ENCODE data around the gene ATG7.

DNA sequence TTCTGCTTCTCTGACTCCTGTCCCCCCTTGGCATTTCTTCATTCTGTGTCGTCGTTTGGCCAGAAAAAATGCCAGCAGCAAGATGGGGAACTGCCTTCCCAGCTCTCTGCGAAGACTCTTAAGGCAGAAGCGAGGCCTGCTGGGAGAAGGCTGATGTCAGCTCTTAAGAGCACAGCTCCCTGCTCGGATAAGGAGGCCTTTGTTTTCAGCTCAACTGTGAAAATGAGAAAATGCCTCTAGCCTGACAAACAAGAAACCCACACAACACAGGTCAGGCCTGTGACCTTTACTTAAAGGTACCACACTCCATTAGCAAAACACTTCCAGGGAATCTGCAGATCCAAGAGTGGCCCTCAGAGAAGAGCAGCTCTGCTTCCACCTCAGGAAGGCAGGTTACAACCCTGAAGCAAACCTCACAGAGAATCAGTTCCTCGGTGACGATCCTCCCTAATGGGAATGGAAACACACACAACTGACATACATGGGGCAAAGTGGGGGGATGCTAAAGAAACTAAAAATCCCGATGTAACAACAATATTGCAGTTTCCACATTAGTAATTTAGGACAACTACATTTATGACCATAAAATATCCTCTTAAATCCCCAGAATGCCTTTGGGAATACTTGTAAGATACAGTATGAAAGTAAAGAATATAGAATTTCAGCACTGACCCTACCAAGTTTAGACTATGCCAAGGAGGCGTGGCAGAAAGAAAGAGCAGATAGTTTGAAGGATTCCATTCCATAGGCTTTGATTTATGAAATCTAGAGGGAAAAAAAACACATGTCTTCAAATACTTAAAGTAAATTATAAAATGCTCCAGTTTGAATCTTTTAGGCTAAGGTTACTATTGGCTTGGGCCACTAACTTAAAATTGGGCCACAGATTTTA is 319.4 kb downstream of the ATG7 start:
- TF ChIP-seq RAD21 (IDR thresholded peaks at IDR 0.05; ENCODE audit: low read depth) (peak; percentile 11; the same call in 1 of the 2 replicates), CEBPB (IDR thresholded peaks at IDR 0.05; ENCODE audit: low read depth) (no peak), ZNF274 (IDR thresholded peaks at IDR 0.05; ENCODE audit: low read depth, low read length) (no peak)
- TF ChIP-seq, protein P1, sequence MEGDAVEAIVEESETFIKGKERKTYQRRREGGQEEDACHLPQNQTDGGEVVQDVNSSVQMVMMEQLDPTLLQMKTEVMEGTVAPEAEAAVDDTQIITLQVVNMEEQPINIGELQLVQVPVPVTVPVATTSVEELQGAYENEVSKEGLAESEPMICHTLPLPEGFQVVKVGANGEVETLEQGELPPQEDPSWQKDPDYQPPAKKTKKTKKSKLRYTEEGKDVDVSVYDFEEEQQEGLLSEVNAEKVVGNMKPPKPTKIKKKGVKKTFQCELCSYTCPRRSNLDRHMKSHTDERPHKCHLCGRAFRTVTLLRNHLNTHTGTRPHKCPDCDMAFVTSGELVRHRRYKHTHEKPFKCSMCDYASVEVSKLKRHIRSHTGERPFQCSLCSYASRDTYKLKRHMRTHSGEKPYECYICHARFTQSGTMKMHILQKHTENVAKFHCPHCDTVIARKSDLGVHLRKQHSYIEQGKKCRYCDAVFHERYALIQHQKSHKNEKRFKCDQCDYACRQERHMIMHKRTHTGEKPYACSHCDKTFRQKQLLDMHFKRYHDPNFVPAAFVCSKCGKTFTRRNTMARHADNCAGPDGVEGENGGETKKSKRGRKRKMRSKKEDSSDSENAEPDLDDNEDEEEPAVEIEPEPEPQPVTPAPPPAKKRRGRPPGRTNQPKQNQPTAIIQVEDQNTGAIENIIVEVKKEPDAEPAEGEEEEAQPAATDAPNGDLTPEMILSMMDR (IDR thresholded peaks at IDR 0.05 in 2 of 3, conservative IDR thresholded peaks at IDR 0.05 in 1 of 3; ENCODE audit: borderline replicate concordance in 1 of 3, insufficient read depth in 1 of 3, low read depth in 2 of 3, low read length in 2 of 3), result no peak

Data from HCT116 (cell line).